PC-3 (cell line): ENCODE measurements around the gene APOH.
"Not testable (repeated sequence)": the region's sequence is repeated elsewhere in the genome, so short reads cannot be mapped to it uniquely, and the experiment has no call there.

Source experiments
- EZH2 ChIP-seq: fragments of 300-600 bp; sonication (generic); IDR thresholded peaks from one replicate; pipeline ENCODE4 v1.6.1; 2017; ENCODE audit warnings: antibody characterized with exemption, mild to moderate bottlenecking, low read length; ENCODE audit not compliant: unreplicated experiment
- TF ChIP-seq, protein P1 (sequence below): fragments of 300-600 bp; sonication (generic); conservative IDR thresholded peaks from 2 replicates; pipeline ENCODE4 v1.5.1; 2017; ENCODE audit warnings: antibody characterized with exemption, low read depth, mild to moderate bottlenecking, low read length

DNA sequence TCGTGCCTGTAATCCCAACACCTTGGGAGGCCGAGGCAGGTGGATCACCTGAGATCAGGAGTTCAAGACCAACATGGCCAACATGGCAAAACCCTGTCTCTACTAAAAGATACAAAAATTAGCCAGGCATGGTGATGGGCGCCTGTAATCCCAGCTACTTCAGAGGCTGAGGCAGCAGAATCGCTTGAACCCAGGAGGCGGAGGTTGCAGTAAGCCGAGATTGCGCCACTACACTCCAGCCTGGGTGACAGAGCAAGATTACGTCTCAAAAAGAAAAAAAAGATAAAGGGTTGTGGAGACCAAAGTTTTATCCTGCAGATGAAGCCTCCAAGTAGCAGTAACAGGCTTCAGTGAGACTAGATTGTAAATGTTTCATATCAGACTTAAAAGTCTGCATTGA, 24.2 kb upstream of the APOH start:
- TF ChIP-seq, protein P1, sequence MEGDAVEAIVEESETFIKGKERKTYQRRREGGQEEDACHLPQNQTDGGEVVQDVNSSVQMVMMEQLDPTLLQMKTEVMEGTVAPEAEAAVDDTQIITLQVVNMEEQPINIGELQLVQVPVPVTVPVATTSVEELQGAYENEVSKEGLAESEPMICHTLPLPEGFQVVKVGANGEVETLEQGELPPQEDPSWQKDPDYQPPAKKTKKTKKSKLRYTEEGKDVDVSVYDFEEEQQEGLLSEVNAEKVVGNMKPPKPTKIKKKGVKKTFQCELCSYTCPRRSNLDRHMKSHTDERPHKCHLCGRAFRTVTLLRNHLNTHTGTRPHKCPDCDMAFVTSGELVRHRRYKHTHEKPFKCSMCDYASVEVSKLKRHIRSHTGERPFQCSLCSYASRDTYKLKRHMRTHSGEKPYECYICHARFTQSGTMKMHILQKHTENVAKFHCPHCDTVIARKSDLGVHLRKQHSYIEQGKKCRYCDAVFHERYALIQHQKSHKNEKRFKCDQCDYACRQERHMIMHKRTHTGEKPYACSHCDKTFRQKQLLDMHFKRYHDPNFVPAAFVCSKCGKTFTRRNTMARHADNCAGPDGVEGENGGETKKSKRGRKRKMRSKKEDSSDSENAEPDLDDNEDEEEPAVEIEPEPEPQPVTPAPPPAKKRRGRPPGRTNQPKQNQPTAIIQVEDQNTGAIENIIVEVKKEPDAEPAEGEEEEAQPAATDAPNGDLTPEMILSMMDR: not testable (repeated sequence)
- TF ChIP-seq EZH2: not testable (repeated sequence)
